Pons (tissue), 1 donor: ENCODE data around the gene FAM162B.
"Not testable (repeated sequence)": the region's sequence is repeated elsewhere in the genome, so short reads cannot be mapped to it uniquely, and the experiment has no call there.

Source experiments
- DNase-seq: peaks from one replicate; pipeline ENCODE4 v3.0.0-alpha.2; 2016; ENCODE audit warnings: low spot score

FAM162B gene

GRCh38 chr6:116764961-116765841 lies at the start of gene FAM162B:
FAM162B (minus strand) TSS chr6:116765719; CDS start chr6:116765576, 143 bp downstream.
- DNase-seq, result no peak

- no peak for DNase-seq
These were observed 46.6 kb upstream of the FAM162B start for GRCh38 chr6:116812051-116812650.

GRCh38 chr6:116801971-116802370 lies 36.5 kb upstream of the FAM162B start:
- DNase-seq, result no peak

- no peak for DNase-seq
These were observed 34.4 kb upstream of the FAM162B start for GRCh38 chr6:116799945-116800344.

- no peak for DNase-seq
These were observed 32.1 kb upstream of the FAM162B start for GRCh38 chr6:116797585-116797984.

- no peak for DNase-seq
These were observed 27.7 kb upstream of the FAM162B start for GRCh38 chr6:116793224-116793623.

- no peak for DNase-seq
These were observed 18.3 kb upstream of the FAM162B start for GRCh38 chr6:116783852-116784251.

GRCh38 chr6:116779573-116780164 lies 14.2 kb upstream of the FAM162B start:
- DNase-seq, result peak; percentile 47

- no peak for DNase-seq
These were observed 8.4 kb upstream of the FAM162B start for GRCh38 chr6:116773886-116774285.

GRCh38 chr6:116772450-116772849 lies 6.9 kb upstream of the FAM162B start:
- no peak for DNase-seq

GRCh38 chr6:116767715-116768114 lies 2.2 kb upstream of the FAM162B start:
- DNase-seq, result no peak

GRCh38 chr6:116766506-116767176 lies 1.1 kb upstream of the FAM162B start:
- DNase-seq, result no peak

- DNase-seq, result no peak
These were observed 924 bp downstream of the FAM162B start for GRCh38 chr6:116764629-116764960.

GRCh38 chr6:116763906-116764628 lies 1.5 kb downstream of the FAM162B start:
- DNase-seq, result no peak

- DNase-seq, result no peak
These were observed 2.5 kb downstream of the FAM162B start for GRCh38 chr6:116763048-116763447.

- DNase-seq, result no peak
These were observed 3.3 kb downstream of the FAM162B start for GRCh38 chr6:116762235-116762634.

GRCh38 chr6:116761779-116762178 lies 3.7 kb downstream of the FAM162B start:
- DNase-seq, result no peak

- no peak for DNase-seq
These were observed 20.3 kb downstream of the FAM162B start for GRCh38 chr6:116745176-116745575.

- no peak for DNase-seq
These were observed 23.9 kb downstream of the FAM162B start for GRCh38 chr6:116741571-116741970.

- not testable (repeated sequence) for DNase-seq
These were observed 25.0 kb downstream of the FAM162B start for GRCh38 chr6:116740486-116740885.

- no peak for DNase-seq
These were observed 28.5 kb downstream of the FAM162B start for GRCh38 chr6:116737004-116737403.

- DNase-seq, result no peak
These were observed 35.0 kb downstream of the FAM162B start for GRCh38 chr6:116730513-116730912.
